ENCODE data around the gene TMPRSS3.

- TF ChIP-seq, protein P1, sequence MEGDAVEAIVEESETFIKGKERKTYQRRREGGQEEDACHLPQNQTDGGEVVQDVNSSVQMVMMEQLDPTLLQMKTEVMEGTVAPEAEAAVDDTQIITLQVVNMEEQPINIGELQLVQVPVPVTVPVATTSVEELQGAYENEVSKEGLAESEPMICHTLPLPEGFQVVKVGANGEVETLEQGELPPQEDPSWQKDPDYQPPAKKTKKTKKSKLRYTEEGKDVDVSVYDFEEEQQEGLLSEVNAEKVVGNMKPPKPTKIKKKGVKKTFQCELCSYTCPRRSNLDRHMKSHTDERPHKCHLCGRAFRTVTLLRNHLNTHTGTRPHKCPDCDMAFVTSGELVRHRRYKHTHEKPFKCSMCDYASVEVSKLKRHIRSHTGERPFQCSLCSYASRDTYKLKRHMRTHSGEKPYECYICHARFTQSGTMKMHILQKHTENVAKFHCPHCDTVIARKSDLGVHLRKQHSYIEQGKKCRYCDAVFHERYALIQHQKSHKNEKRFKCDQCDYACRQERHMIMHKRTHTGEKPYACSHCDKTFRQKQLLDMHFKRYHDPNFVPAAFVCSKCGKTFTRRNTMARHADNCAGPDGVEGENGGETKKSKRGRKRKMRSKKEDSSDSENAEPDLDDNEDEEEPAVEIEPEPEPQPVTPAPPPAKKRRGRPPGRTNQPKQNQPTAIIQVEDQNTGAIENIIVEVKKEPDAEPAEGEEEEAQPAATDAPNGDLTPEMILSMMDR (conservative IDR thresholded peaks at IDR 0.05) = no peak
- no peak for TF ChIP-seq ZFX (IDR thresholded peaks at IDR 0.05)
These were observed 8.7 kb downstream of the TMPRSS3 start for GRCh38 chr21:42387164-42387563.
